ENCODE results near the gene RIOK1.
"Not testable (repeated sequence)": the region's sequence is repeated elsewhere in the genome, so short reads cannot be mapped to it uniquely, and the experiment has no call there.

Gene RIOK1

GRCh38 chr6:7389451-7390225 is at the start of gene RIOK1, which contains the start of gene CAGE1:
RIOK1 (plus strand) TSS chr6:7389808; CDS start chr6:7390003, 195 bp downstream.
CAGE1 (minus strand) TSS chr6:7389742; CDS start chr6:7387173, 2,569 bp downstream.
- Histone ChIP-seq H3K4me1 (ENCODE audit: insufficient read depth, poor library complexity, severe bottlenecking) (peaks cover 12% of the 10 kb centered on the region), H3K27ac (ENCODE audit: poor library complexity, severe bottlenecking) (peak within 1 kb of the TSS; percentile 61), H3K36me3 (ENCODE audit: low read depth) (peaks cover 25% of the 10 kb centered on the region), H3K27me3 (ENCODE audit: insufficient read depth, poor library complexity, severe bottlenecking) (no peaks in the 10 kb centered on the region), H3K9me3 (ENCODE audit: severe bottlenecking) (no peaks in the 10 kb centered on the region), H3K4me3 (ENCODE audit: severe bottlenecking) (peak within 1 kb of the TSS; percentile 75)
- ATAC-seq (ENCODE audit: low read depth): peak; percentile 98
- peak; percentile 47 for TF ChIP-seq CTCF (IDR thresholded peaks at IDR 0.05; ENCODE audit: poor library complexity, severe bottlenecking)
- DNase-seq (ENCODE audit: low spot score): peak; percentile 96

- DNase-seq (ENCODE audit: low spot score) (no peak), ATAC-seq (ENCODE audit: low read depth) (no peak)
- no peaks in the 10 kb centered on the region for H3K36me3 ChIP-seq (ENCODE audit: low read depth)
- TF ChIP-seq CTCF (IDR thresholded peaks at IDR 0.05; ENCODE audit: poor library complexity, severe bottlenecking): no peak
- H3K4me1 ChIP-seq (ENCODE audit: insufficient read depth, poor library complexity, severe bottlenecking): no peaks in the 10 kb centered on the region
- H3K27me3 ChIP-seq (ENCODE audit: insufficient read depth, poor library complexity, severe bottlenecking): no peaks in the 10 kb centered on the region
- H3K9me3 ChIP-seq (ENCODE audit: severe bottlenecking): no peaks in the 10 kb centered on the region
- H3K27ac ChIP-seq (ENCODE audit: poor library complexity, severe bottlenecking): no peak overlapping the region
- H3K4me3 ChIP-seq (ENCODE audit: severe bottlenecking): no peak overlapping the region
Observed at GRCh38 chr6:7341271-7341670, 48.3 kb upstream of the RIOK1 start.

- H3K27me3 ChIP-seq (ENCODE audit: insufficient read depth, poor library complexity, severe bottlenecking): no peaks in the 10 kb centered on the region
- ATAC-seq (ENCODE audit: low read depth): peak; percentile 52; the same call in 1 of the 3 replicates
- DNase-seq (ENCODE audit: low spot score): no peak
Observed at GRCh38 chr6:7341989-7342742, 47.4 kb upstream of the RIOK1 start.

GRCh38 chr6:7343546-7344475 is 45.8 kb upstream of the RIOK1 start:
- ATAC-seq (ENCODE audit: low read depth) (no peak), DNase-seq (ENCODE audit: low spot score) (no peak)
- H3K27me3 ChIP-seq (ENCODE audit: insufficient read depth, poor library complexity, severe bottlenecking): no peaks in the 10 kb centered on the region
- H3K4me3 ChIP-seq (ENCODE audit: severe bottlenecking): no peak overlapping the region
- H3K4me1 ChIP-seq (ENCODE audit: insufficient read depth, poor library complexity, severe bottlenecking): peaks cover 9% of the 10 kb centered on the region
- TF ChIP-seq CTCF (IDR thresholded peaks at IDR 0.05; ENCODE audit: poor library complexity, severe bottlenecking): no peak
- H3K36me3 ChIP-seq (ENCODE audit: low read depth): no peaks in the 10 kb centered on the region
- H3K9me3 ChIP-seq (ENCODE audit: severe bottlenecking): no peaks in the 10 kb centered on the region
- no peak overlapping the region for H3K27ac ChIP-seq (ENCODE audit: poor library complexity, severe bottlenecking)

More at GRCh38 chr6:7341989-7342742, 47.4 kb upstream of the RIOK1 start:
- no peak for TF ChIP-seq CTCF (IDR thresholded peaks at IDR 0.05; ENCODE audit: poor library complexity, severe bottlenecking)
- Histone ChIP-seq H3K27ac (ENCODE audit: poor library complexity, severe bottlenecking) (no peak overlapping the region), H3K36me3 (ENCODE audit: low read depth) (no peaks in the 10 kb centered on the region), H3K4me1 (ENCODE audit: insufficient read depth, poor library complexity, severe bottlenecking) (no peaks in the 10 kb centered on the region), H3K9me3 (ENCODE audit: severe bottlenecking) (no peaks in the 10 kb centered on the region), H3K4me3 (ENCODE audit: severe bottlenecking) (no peak overlapping the region)

GRCh38 chr6:7344773-7345450 is 44.7 kb upstream of the RIOK1 start:
- DNase-seq (ENCODE audit: low spot score); H3K36me3 ChIP-seq (ENCODE audit: low read depth); H3K9me3 ChIP-seq (ENCODE audit: severe bottlenecking); H3K27me3 ChIP-seq (ENCODE audit: insufficient read depth, poor library complexity, severe bottlenecking); H3K27ac ChIP-seq (ENCODE audit: poor library complexity, severe bottlenecking); ATAC-seq (ENCODE audit: low read depth); H3K4me1 ChIP-seq (ENCODE audit: insufficient read depth, poor library complexity, severe bottlenecking); H3K4me3 ChIP-seq (ENCODE audit: severe bottlenecking): not testable (repeated sequence)

- H3K4me3 ChIP-seq (ENCODE audit: severe bottlenecking): not testable (repeated sequence)
- ATAC-seq (ENCODE audit: low read depth): peak; percentile 98
- peak overlapping the region; percentile 70 for H3K27ac ChIP-seq (ENCODE audit: poor library complexity, severe bottlenecking)
Observed at GRCh38 chr6:7347551-7347997, 42.0 kb upstream of the RIOK1 start.

More at GRCh38 chr6:7347551-7347997, 42.0 kb upstream of the RIOK1 start:
- not testable (repeated sequence) for H3K9me3 ChIP-seq (ENCODE audit: severe bottlenecking); H3K36me3 ChIP-seq (ENCODE audit: low read depth); H3K27me3 ChIP-seq (ENCODE audit: insufficient read depth, poor library complexity, severe bottlenecking); H3K4me1 ChIP-seq (ENCODE audit: insufficient read depth, poor library complexity, severe bottlenecking)
- peak; percentile 88 for DNase-seq (ENCODE audit: low spot score)

All from RWPE2 (cell line).